WTC11 (cell line): ENCODE data around the gene MFF.

Source experiments
- AFF4 ChIP-seq: sonication (generic); formaldehyde crosslinking; IDR thresholded peaks from 2 replicates; pipeline ENCODE4 v1.8.1; 2023; ENCODE audit warnings: mild to moderate bottlenecking, missing genetic modification reagents, borderline replicate concordance
- CREB1 ChIP-seq: sonication (generic); formaldehyde crosslinking; IDR thresholded peaks from 2 replicates; pipeline ENCODE4 v1.8.0; 2023; ENCODE audit warnings: mild to moderate bottlenecking, missing genetic modification reagents
- IRF1 ChIP-seq: sonication (generic); formaldehyde crosslinking; IDR thresholded peaks from 2 replicates; pipeline ENCODE4 v1.8.0; 2023; ENCODE audit warnings: missing genetic modification reagents
- NR2C2 ChIP-seq: sonication (generic); formaldehyde crosslinking; IDR thresholded peaks from 2 replicates; pipeline ENCODE4 v1.8.0; 2022; ENCODE audit warnings: mild to moderate bottlenecking, missing genetic modification reagents
- PRRX2 ChIP-seq: fragments of 250-450 bp; sonication (Bioruptor Pico); IDR thresholded peaks from 2 replicates; pipeline ENCODE4 v1.8.0; 2021; ENCODE audit warnings: mild to moderate bottlenecking
- TCF7 ChIP-seq: sonication (generic); formaldehyde crosslinking; IDR thresholded peaks from 2 replicates; pipeline ENCODE4 v1.8.0; 2022; ENCODE audit warnings: mild to moderate bottlenecking, low read depth, missing genetic modification reagents, moderate library complexity
- USF2 ChIP-seq: sonication (generic); formaldehyde crosslinking; IDR thresholded peaks from 2 replicates; pipeline ENCODE4 v1.8.1; 2023; ENCODE audit warnings: mild to moderate bottlenecking, missing genetic modification reagents, moderate library complexity
- ZNF232 ChIP-seq: sonication (generic); formaldehyde crosslinking; IDR thresholded peaks from 2 replicates; pipeline ENCODE4 v1.8.0; 2022; ENCODE audit warnings: mild to moderate bottlenecking, missing genetic modification reagents
- TF ChIP-seq, protein P1 (sequence below): fragments of 200-600 bp; IDR thresholded peaks from 2 replicates; pipeline ENCODE4 v1.8.0; 2022; ENCODE audit warnings: antibody characterized with exemption
- TF ChIP-seq, protein P2 (sequence below): fragments of 250-450 bp; sonication (Bioruptor Pico); IDR thresholded peaks from 2 replicates; pipeline ENCODE4 v1.9.0; 2021; ENCODE audit warnings: mild to moderate bottlenecking, borderline replicate concordance
- TF ChIP-seq, protein P3 (sequence below): sonication (generic); formaldehyde crosslinking; IDR thresholded peaks from 2 replicates; pipeline ENCODE4 v1.8.1; 2022; ENCODE audit warnings: mild to moderate bottlenecking, missing genetic modification reagents, moderate library complexity, borderline replicate concordance
- TF ChIP-seq, protein P4 (sequence below): sonication (generic); formaldehyde crosslinking; IDR thresholded peaks from 2 replicates; pipeline ENCODE4 v1.8.0; 2022; ENCODE audit warnings: mild to moderate bottlenecking, missing genetic modification reagents
- TF ChIP-seq, protein P5 (sequence below): sonication (generic); formaldehyde crosslinking; IDR thresholded peaks from 2 replicates; pipeline ENCODE4 v1.8.1; 2023; ENCODE audit warnings: mild to moderate bottlenecking, missing genetic modification reagents

- TF ChIP-seq, protein P1, sequence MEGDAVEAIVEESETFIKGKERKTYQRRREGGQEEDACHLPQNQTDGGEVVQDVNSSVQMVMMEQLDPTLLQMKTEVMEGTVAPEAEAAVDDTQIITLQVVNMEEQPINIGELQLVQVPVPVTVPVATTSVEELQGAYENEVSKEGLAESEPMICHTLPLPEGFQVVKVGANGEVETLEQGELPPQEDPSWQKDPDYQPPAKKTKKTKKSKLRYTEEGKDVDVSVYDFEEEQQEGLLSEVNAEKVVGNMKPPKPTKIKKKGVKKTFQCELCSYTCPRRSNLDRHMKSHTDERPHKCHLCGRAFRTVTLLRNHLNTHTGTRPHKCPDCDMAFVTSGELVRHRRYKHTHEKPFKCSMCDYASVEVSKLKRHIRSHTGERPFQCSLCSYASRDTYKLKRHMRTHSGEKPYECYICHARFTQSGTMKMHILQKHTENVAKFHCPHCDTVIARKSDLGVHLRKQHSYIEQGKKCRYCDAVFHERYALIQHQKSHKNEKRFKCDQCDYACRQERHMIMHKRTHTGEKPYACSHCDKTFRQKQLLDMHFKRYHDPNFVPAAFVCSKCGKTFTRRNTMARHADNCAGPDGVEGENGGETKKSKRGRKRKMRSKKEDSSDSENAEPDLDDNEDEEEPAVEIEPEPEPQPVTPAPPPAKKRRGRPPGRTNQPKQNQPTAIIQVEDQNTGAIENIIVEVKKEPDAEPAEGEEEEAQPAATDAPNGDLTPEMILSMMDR: no peak
- TF ChIP-seq, protein P2, sequence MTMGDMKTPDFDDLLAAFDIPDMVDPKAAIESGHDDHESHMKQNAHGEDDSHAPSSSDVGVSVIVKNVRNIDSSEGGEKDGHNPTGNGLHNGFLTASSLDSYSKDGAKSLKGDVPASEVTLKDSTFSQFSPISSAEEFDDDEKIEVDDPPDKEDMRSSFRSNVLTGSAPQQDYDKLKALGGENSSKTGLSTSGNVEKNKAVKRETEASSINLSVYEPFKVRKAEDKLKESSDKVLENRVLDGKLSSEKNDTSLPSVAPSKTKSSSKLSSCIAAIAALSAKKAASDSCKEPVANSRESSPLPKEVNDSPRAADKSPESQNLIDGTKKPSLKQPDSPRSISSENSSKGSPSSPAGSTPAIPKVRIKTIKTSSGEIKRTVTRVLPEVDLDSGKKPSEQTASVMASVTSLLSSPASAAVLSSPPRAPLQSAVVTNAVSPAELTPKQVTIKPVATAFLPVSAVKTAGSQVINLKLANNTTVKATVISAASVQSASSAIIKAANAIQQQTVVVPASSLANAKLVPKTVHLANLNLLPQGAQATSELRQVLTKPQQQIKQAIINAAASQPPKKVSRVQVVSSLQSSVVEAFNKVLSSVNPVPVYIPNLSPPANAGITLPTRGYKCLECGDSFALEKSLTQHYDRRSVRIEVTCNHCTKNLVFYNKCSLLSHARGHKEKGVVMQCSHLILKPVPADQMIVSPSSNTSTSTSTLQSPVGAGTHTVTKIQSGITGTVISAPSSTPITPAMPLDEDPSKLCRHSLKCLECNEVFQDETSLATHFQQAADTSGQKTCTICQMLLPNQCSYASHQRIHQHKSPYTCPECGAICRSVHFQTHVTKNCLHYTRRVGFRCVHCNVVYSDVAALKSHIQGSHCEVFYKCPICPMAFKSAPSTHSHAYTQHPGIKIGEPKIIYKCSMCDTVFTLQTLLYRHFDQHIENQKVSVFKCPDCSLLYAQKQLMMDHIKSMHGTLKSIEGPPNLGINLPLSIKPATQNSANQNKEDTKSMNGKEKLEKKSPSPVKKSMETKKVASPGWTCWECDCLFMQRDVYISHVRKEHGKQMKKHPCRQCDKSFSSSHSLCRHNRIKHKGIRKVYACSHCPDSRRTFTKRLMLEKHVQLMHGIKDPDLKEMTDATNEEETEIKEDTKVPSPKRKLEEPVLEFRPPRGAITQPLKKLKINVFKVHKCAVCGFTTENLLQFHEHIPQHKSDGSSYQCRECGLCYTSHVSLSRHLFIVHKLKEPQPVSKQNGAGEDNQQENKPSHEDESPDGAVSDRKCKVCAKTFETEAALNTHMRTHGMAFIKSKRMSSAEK: no peak
- TF ChIP-seq IRF1 (CRISPR knock-in tag) (no peak), AFF4 (CRISPR knock-in tag) (no peak), USF2 (CRISPR knock-in tag) (no peak), CREB1 (no peak), PRRX2 (CRISPR knock-in tag) (no peak), TCF7 (no peak), ZNF232 (CRISPR knock-in tag) (no peak), NR2C2 (CRISPR knock-in tag) (no peak)
- TF ChIP-seq, protein P3, sequence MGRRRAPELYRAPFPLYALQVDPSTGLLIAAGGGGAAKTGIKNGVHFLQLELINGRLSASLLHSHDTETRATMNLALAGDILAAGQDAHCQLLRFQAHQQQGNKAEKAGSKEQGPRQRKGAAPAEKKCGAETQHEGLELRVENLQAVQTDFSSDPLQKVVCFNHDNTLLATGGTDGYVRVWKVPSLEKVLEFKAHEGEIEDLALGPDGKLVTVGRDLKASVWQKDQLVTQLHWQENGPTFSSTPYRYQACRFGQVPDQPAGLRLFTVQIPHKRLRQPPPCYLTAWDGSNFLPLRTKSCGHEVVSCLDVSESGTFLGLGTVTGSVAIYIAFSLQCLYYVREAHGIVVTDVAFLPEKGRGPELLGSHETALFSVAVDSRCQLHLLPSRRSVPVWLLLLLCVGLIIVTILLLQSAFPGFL (CRISPR knock-in tag): no peak
- TF ChIP-seq, protein P4, sequence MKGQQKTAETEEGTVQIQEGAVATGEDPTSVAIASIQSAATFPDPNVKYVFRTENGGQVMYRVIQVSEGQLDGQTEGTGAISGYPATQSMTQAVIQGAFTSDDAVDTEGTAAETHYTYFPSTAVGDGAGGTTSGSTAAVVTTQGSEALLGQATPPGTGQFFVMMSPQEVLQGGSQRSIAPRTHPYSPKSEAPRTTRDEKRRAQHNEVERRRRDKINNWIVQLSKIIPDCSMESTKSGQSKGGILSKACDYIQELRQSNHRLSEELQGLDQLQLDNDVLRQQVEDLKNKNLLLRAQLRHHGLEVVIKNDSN: no peak
- TF ChIP-seq, protein P5, sequence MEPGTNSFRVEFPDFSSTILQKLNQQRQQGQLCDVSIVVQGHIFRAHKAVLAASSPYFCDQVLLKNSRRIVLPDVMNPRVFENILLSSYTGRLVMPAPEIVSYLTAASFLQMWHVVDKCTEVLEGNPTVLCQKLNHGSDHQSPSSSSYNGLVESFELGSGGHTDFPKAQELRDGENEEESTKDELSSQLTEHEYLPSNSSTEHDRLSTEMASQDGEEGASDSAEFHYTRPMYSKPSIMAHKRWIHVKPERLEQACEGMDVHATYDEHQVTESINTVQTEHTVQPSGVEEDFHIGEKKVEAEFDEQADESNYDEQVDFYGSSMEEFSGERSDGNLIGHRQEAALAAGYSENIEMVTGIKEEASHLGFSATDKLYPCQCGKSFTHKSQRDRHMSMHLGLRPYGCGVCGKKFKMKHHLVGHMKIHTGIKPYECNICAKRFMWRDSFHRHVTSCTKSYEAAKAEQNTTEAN (CRISPR knock-in tag): no peak
These were observed 45.0 kb downstream of the MFF start for GRCh38 chr2:227370092-227370491.
